Measurements from ENCODE around the gene IRS2.

DNA sequence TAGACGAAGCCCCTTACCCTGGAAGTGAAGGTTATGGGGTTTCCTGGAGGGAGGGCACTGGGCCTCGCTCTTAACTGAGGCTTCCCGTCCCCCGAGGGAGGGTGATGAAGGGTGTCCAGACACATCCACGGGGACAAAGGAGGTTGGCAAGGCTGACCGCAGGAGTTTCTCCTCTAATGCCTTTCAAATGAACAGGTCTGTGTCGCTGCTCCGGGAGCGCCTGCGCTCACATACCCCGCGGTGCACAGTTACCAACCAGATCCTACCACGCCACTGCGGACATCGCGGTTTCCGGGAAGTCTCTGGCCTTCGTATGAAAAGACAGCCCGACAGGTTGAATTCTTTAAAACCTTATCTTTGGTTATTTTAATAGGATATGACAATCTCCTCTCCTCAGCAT, 41.3 kb downstream of the IRS2 start:
- TF ChIP-seq, protein P1, sequence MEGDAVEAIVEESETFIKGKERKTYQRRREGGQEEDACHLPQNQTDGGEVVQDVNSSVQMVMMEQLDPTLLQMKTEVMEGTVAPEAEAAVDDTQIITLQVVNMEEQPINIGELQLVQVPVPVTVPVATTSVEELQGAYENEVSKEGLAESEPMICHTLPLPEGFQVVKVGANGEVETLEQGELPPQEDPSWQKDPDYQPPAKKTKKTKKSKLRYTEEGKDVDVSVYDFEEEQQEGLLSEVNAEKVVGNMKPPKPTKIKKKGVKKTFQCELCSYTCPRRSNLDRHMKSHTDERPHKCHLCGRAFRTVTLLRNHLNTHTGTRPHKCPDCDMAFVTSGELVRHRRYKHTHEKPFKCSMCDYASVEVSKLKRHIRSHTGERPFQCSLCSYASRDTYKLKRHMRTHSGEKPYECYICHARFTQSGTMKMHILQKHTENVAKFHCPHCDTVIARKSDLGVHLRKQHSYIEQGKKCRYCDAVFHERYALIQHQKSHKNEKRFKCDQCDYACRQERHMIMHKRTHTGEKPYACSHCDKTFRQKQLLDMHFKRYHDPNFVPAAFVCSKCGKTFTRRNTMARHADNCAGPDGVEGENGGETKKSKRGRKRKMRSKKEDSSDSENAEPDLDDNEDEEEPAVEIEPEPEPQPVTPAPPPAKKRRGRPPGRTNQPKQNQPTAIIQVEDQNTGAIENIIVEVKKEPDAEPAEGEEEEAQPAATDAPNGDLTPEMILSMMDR (conservative IDR thresholded peaks at IDR 0.05; ENCODE audit: low read depth in 2 of 2): no peak
- TF ChIP-seq EZH2 (IDR thresholded peaks at IDR 0.05; ENCODE audit: low read depth, unreplicated experiment) (no peak), POLR2AphosphoS5 (IDR thresholded peaks at IDR 0.05; ENCODE audit: low read depth) (no peak), JUNB (IDR thresholded peaks at IDR 0.05; ENCODE audit: unreplicated experiment) (no peak), EZH2phosphoT487 (IDR thresholded peaks at IDR 0.05; ENCODE audit: unreplicated experiment) (no peak), ZNF114 (CRISPR knock-in tag; IDR thresholded peaks at IDR 0.05) (no peak), CREB1 (CRISPR knock-in tag; IDR thresholded peaks at IDR 0.05; ENCODE audit: low read depth) (no peak), STAT1 (IDR thresholded peaks at IDR 0.05; ENCODE audit: unreplicated experiment) (no peak), NANOG (IDR thresholded peaks at IDR 0.05; ENCODE audit: borderline replicate concordance) (no peak)
- TF ChIP-seq, protein P2, sequence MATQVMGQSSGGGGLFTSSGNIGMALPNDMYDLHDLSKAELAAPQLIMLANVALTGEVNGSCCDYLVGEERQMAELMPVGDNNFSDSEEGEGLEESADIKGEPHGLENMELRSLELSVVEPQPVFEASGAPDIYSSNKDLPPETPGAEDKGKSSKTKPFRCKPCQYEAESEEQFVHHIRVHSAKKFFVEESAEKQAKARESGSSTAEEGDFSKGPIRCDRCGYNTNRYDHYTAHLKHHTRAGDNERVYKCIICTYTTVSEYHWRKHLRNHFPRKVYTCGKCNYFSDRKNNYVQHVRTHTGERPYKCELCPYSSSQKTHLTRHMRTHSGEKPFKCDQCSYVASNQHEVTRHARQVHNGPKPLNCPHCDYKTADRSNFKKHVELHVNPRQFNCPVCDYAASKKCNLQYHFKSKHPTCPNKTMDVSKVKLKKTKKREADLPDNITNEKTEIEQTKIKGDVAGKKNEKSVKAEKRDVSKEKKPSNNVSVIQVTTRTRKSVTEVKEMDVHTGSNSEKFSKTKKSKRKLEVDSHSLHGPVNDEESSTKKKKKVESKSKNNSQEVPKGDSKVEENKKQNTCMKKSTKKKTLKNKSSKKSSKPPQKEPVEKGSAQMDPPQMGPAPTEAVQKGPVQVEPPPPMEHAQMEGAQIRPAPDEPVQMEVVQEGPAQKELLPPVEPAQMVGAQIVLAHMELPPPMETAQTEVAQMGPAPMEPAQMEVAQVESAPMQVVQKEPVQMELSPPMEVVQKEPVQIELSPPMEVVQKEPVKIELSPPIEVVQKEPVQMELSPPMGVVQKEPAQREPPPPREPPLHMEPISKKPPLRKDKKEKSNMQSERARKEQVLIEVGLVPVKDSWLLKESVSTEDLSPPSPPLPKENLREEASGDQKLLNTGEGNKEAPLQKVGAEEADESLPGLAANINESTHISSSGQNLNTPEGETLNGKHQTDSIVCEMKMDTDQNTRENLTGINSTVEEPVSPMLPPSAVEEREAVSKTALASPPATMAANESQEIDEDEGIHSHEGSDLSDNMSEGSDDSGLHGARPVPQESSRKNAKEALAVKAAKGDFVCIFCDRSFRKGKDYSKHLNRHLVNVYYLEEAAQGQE (IDR thresholded peaks at IDR 0.05; ENCODE audit: unreplicated experiment): no peak
- TF ChIP-seq, protein P3, sequence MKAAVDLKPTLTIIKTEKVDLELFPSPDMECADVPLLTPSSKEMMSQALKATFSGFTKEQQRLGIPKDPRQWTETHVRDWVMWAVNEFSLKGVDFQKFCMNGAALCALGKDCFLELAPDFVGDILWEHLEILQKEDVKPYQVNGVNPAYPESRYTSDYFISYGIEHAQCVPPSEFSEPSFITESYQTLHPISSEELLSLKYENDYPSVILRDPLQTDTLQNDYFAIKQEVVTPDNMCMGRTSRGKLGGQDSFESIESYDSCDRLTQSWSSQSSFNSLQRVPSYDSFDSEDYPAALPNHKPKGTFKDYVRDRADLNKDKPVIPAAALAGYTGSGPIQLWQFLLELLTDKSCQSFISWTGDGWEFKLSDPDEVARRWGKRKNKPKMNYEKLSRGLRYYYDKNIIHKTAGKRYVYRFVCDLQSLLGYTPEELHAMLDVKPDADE (IDR thresholded peaks at IDR 0.05): no peak

Data from GM23338 (cell line).